NCI-H82 treated with DMSO at 0.1 percent for 48 hours (cell line): Measurements from ENCODE around the gene SOHLH1.
"Not testable (repeated sequence)": the region's sequence is repeated elsewhere in the genome, so short reads cannot be mapped to it uniquely, and the experiment has no call there.

Source experiments
- DNase-seq: peaks from one replicate; lab custom pipeline; 2025; ENCODE audit not compliant: unreplicated experiment; lab: John Stamatoyannopoulos, UW

SOHLH1 gene

DNA sequence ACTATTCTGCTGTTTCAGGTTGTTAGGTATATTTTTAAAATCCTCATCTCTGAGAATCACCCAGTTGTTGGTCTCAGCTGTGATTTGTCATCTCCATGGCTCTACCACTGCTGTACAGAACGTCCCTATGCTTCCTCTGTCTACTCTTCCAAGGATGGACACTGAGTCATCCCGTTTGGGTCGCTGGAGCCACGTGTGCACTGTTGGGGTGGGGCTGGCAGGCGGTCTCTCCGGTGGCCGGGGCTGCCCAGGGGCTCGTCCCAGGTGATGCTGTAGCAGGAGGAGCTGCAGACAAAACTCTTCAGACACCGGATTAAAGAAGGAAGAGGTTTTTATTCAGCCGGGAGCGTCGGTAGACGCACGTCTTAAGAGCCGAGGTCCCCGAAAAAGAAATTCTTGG lies 19.2 kb downstream of the SOHLH1 start:
- no peak for DNase-seq

DNA sequence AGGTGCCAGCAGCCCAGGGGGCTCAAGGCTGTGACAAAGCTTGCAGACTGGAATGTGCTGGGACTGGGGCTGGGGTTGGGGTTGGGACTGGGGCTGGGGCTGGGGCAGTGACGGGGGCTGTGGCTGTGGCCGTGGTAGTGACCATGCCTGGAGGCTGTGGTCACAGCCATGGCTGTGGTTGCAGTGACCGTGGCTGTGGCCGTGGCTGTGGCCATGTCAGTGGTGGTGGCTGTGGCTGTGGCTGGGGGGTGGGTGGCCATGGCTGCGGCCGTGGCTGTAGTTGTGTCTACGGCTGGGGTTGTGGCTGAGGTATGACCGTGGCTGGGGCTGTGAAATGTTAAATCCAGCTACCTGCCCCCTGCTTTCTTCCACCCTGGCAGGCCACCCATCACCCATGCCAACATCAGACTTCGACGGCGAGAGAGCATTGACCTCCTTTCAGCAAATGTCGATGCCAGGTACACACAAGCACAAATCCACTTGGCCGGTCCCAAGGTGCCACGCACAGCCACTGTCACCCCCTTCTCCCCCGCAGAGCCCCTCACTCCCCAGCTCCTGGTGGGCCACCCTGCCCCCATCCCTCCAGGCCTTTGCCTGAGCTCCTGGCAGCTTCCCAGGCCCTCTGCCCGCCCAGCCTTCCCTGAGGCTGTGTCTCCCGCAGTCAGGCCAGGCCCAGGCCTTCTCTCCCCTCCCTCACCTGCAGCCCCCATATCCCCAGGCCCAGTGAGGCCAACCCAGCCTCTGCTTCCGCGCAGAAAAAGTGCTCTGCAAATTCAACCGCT lies 20.9 kb downstream of the SOHLH1 start:
- DNase-seq = no peak

DNA sequence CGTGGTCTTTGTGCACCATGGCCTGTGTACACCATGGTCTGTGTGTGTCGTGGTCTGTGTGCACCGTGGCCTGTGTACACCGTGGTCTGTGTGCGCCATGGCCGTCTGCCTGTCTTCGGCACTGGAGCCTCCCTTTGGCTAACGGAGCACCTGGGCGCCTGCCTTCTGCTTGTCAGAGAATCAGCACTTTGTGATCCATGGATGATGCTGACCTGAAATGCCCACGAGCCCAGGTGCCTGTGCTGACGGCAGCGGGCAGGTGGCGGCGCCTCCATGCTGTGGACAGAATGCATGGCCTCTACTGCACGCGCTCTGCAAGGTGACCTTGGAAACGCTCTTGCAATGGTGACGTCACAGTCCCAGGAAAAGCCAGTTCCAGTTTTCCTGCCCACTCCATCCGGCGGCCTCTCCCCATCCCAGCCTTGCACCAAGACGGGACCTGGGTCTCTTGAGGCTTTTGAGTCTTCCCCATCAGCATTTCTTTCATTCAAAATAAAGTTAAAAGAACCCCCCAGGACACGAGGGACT lies 21.6 kb downstream of the SOHLH1 start:
- no peak for DNase-seq

DNA sequence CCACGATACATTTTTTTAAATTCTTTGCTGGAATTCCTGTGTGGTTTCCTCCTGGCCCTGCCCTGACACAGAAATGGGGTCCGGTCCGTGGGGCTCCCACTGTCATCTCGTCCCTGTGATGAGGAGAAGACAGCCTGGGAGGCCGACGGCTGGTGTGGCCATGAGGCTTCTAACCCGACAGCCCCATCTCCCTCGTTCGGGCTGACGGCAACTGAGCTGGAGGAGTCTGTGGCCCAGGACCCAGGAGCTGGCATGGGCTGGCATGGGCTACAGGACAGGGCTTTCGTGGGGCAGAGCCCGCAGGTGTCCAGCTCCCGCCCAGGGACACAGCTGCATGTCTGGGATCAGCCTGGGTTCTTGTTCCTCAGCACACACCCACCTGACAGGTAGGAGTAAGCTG lies 22.4 kb downstream of the SOHLH1 start:
- DNase-seq = no peak

DNA sequence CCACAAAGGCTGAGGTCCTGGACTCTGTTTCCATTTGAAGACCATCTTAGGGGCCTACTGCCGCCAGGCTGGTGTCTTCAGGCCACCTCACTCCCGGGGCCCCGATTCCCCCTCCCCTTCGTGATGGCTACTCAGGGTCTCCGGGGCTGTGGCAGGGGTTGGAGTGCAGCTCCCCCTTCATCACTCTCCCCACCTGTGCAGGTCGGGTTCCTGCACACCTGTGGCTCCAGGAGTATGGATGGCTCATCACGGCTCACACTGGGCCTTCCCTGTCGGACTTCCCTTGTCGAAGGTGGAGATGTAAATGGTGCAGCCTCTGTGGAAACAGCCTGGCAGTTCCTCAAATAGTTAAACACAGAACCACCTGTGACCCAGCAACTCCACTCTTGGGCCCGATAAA lies 24.3 kb downstream of the SOHLH1 start:
- DNase-seq = no peak

DNA sequence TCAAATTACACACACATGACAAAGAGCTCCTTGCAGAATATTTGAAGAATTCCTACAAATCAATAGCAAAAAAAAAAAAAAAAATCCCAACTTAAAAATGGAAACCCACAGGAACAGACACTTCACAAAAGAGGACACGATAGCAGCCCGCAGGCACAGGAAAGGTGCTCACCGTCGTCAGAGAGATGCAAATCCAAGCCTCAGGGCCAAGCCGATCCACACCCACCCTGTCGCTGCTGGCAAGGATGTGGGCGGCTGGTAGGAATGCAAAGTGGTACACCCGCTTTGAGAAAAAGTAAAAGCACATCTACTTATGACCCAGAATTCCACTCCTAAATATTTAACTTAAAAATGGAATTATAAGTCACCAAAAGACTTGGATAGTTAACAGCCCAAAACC lies 25.3 kb downstream of the SOHLH1 start:
- DNase-seq = no peak

DNA sequence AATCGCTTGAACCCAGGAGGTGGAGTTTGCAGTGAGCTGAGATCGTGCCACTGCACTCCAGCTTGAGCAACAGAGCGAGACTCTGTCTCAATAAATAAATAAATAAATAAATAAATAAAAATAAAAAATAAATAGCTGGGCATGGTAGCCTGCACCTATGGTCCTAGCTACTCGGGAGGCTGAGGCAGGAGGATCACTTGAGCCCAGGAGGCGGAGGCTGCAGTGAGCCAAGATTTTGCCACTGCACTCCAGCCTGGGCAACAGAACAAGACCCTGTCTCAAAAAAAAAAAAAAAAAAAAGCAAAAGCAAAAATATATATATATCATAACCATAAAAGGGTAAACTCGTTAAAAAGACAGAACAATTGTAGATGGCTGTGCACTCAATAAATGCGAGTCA lies 26.5 kb downstream of the SOHLH1 start:
- DNase-seq = not testable (repeated sequence)

DNA sequence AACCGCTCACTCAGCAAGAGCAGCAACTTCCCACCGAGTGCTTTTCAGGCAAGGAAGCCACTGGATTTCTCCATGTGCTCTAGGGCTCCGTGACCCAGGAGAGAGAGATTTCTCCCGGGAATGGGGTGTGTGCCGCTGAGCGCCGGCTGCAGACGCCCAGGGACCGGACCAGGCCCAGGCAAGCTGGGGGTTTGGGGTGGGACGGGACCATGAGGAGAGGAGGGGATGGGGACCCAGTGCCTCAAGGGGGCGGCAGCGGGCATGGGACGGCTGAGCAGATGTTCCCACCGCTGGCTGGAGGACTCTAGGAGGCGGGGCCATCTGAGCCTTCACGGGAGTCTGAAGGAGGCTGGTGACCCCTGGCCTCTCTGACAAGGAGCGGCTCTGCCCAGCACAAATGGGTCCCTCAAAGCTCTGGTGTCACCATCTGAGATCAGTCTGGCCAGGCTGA lies 27.7 kb downstream of the SOHLH1 start:
- DNase-seq = no peak

DNA sequence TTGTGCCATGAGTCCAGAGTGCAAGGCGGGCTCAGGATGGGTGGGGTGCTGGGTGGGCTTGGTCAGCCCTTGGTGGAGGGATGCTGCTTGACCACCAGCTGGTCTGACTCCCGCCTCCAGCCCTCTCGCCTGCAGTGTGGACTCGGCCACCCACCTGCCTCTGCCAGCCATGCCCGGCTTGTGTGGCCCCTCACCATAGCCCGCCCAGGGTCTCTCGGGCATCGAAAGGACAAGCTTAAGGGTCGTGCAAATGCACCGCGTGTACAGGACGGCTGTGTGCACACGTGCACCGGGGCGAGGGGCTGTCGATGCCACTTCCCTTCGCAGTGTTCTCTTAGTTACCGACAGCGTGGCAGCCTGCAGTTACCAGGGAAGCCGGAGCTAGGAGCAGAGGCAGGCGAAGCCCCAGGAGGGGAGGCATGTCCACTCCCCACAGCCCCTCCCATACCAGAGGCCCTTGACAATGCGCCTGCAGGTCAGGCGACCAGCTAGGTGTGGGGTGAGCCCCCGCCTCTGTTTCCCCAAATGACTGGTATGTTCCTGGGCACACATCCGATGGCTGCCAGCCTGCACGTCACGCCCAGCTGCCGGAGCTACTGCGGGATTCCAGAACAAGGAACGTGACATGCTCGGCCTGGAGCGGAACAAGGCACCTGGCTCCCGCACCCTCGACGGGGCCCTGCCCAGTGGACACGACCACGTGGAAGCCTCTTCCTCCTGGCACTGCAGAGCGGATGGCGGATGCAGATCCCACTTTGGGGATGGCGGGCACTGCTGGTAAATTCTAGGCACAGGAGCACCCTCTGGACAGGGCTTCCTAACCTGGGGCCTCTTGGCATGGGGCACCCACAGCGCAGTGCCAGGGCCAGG lies 28.3 kb downstream of the SOHLH1 start:
- DNase-seq = no peak

DNA sequence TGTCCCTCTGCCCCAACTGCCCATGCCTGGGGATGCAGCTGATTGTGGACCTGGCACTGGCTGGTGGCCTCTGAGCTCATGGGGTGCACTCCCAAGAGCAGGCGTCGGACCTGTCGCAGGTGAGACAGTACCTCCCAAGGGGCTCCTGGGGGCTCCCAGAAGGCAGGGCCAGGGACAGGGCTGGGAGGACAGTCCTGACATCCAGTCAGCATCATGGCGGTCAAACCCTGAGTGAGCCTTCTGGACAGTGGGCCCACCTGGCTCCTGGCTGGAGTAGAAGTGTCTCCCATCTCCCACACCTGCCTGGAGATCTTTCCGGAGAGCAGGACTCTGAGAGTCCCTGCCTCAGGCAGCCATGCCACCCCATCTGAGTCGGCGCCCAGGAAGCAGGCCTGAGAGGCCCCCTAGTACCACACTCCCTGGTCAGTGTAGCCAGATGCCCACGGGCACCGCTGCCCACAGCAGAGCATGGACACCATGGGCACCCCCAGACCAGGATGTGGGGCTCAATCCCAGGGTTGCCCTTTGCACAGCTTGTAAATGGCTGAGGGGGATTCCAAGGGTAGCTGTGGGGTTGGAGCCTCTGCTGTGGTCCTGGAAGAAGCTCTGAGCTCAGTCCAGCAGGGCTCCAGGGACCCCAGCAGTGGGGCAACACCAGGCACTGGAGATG lies 29.5 kb downstream of the SOHLH1 start:
- DNase-seq = no peak

DNA sequence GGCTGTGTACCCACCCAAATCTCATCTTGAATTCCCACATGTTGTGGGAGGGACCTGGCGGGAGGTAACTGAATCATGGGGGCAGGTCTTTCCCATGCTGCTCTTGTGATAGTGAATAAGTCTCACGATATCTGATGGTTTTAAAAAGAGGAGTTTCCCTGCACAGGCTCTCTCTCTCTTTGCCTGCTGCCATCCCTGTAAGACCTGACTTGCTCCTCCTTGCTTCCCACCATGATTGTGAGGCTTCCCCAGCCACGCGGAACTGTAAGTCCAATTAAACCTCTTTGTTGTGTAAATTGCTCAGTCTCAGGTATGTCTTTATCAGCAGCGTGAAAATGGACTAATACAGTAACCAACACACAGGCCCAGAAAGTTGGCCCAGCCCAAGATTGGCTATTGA lies 30.3 kb downstream of the SOHLH1 start:
- not testable (repeated sequence) for DNase-seq

DNA sequence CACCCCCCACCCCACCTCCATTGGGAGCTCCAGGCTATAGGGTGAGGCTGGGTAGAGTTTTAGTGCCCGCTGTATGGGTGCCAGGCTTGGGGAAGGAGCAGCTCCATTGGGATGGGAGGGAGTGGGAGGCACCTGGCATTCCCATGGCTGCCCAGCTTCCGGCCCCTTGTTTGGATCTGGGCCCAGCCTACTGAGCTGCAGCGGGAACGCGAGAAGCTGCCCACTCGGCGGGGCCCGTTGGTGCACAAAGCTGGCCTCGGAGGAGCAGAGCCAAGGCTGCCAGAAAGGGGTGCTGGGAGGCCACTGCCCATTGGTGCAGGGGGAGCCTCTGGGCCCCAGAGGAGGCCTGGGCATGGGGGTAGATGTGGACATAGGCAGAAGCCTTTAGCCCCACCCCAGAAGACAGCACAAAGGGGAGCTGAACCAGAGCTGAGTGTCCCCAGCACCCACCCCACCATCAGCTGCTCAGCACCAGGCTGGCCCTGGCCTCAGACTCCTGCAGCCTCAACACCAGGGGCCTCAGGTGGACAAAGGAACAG lies 31.7 kb downstream of the SOHLH1 start:
- no peak for DNase-seq

DNA sequence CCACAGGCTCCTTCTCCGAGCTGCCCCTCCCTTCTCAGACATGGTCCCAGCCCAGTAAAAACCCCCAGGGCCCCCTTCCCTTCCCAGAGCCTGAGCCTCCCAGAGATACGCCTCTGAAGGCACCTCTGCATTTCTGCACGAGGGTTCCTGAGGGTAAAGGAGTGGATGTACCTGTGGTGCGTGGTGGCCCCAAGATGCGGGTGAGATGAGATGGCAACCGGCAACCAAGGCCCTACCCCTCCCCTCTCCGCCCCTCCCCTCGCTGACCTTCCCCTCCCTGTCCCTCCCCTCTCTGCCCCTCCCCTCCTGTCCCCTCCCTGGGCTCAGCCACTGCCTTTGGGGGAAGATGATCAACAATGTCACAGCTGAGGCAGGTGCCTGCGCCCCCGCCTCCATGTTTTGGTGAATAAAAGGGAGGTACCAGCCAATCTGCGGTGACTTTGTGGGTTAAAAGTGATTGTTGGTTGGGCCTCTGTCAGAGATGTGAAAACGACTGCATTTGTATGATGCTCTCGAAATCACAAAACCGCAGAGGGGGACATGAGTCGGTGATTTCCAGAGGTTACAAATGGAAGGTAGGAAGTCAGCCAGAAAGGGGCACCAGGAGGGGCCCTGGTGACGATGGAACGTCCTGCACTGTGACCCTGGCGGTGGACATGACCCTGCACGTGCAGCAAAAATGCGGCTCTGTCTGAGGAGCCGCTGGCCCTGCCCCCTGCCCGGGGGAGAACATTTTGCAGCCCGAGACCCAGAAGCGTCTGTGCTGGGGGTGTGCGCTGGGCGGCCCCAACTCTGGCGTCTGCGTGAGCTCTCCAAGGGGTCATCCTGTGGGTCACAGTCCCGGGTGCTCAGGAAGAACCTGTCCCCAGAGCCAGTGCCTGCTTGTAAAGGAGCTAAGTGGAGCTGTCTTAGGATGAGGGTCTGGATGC lies 32.5 kb downstream of the SOHLH1 start:
- DNase-seq = no peak

DNA sequence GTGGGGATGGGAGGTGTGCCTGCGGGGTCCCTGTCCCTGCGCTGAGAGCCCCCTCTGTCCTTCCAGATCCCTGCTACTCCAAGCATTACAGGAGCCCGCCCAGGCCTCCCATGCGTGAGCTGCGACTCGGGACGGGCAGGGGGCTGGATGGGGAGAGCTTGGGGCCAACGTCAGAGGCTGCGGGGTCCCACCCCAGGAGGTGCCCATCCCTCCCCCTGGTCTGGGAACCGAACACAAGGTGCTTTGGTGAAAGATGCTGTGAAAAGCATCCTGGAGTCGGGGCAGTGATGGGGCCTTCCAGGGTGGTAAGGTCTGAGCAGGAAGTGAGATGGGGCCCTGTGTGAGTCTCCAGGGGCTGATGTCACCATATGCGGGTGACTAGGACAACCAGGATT lies 33.5 kb downstream of the SOHLH1 start:
- no peak for DNase-seq

DNA sequence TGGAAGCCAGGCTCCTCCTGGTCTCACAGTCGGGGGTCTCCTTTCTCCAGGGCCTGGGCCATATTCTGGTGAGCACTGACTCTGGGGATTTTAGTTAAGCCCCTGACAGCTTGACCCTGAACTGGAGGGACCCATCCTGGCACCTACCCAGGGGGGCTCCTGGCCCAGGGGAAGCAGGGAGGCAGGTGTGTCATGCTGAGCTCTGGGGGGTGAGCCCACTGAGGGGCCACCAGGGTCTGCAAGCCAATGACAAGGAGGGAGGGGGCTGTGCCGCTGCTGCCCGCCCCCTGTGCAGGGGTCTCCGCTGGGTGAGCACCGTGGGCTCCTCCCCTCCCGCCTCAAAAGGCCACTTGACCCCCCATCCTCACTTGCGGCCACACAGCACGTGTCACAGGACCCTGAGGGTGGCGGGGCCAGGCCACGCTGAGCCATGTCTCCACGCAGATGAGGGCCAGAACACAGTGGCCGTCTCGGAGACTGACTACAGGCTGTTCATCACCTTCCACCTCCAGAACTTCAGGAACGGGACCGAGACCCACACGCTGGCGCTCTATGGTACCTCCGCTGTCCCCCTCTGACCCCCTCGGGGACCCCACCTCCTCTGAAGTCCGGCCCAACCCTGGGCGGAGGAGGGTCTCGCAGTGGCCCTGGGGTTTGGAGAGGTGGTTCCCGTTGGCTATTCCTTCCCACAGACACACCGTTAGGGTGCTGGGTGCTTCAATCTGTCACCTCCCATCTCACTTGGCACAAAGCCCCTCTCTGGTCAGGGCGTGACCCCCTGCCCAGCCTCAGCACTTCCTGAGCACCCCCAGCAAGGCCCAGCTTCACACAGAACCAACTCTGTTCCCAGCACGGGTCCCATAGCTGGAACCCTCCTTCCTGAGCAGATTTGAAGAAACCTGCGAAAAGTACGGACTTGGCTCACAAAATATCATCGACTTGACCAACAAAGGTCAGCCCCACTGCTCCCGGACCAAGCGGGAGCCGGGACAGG lies 34.2 kb downstream of the SOHLH1 start:
- no peak for DNase-seq

DNA sequence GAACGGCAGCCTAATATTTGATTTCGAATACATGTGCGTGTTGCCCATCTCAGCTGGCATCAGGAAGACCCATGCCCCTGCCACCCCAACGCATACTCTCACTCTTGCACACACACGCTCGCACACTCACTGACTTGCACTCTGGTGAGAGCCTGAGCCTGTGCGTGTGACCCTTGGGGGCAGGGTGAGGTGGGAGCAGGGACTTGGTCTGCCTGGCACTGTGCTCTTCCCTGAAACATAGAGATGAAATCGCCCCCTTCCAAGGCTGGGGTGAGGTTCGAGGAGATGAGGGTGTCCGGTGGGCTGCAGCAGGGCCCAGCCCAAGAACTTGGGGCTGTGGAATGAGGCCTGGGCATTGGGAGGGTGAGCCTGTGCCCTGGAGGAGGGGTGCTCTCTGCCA lies 35.0 kb downstream of the SOHLH1 start:
- no peak for DNase-seq

DNA sequence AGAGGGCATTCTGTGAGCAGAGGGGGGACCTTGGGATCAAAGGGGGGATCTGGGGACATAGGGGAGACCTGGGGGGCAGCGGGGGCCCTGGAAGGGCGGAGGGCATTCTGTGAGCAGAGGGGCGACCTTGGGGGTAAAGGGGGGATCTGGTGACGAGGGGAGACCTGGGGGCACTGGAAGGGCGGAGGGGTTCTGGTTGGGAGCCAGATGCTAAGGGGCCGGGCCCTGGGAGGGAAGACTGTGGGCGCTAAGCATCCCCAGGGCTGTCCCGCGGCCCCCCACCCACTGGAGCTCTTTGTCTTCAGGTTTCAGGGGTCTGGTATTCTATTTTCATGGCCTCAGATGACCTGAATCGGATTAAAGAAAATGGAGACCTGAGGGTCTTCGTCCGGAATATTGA lies 35.4 kb downstream of the SOHLH1 start:
- DNase-seq = no peak

DNA sequence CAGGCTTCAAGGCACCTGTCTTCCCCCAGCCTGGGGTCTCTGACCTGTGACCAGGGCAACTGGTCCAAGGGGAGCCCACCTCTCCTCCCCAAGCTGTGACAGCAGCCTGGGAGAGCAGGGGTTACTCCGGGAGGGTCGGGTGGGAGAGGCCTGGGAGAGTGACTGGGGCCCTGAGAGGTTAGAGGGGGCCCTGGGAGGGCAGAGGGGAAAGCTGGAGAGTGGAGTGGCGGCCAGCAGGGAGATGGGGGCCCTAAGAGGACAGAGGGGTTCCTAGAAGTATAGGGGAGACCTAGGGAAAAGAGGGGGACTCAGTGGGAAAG lies 35.9 kb downstream of the SOHLH1 start:
- no peak for DNase-seq
